NCI-H82 treated with DMSO at 0.1 percent for 48 hours (cell line): ENCODE measurements around the gene SPATS2L.

Experiments
- DNase-seq: peaks from one replicate; lab custom pipeline; 2025; ENCODE audit not compliant: unreplicated experiment; lab: John Stamatoyannopoulos, UW

The SPATS2L gene

DNA sequence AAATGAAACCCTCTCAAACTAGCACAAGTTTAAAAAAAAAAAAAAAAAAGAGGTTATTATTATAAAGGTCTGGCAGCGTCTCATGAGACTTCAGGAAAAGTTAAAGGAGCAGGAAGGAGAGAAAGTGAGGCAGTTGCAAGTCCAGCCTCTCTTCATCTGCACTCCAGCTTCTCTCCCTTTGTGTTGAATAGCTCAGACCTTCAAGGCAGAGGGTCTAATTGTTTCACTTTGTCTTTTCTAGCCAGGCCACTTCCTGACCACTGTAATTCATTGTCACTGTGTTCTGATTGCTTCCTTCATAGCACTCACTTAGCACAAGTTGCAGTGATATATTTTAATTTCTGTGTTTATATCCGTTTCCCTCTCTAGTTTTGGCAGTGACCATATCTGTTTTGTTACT is 99.9 kb downstream of the SPATS2L start:
- DNase-seq = no peak

- no peak for DNase-seq
These were observed 102.2 kb downstream of the SPATS2L start for GRCh38 chr2:200408428-200409316.

- DNase-seq = no peak
These were observed 105.3 kb downstream of the SPATS2L start for GRCh38 chr2:200411831-200412230.

DNA sequence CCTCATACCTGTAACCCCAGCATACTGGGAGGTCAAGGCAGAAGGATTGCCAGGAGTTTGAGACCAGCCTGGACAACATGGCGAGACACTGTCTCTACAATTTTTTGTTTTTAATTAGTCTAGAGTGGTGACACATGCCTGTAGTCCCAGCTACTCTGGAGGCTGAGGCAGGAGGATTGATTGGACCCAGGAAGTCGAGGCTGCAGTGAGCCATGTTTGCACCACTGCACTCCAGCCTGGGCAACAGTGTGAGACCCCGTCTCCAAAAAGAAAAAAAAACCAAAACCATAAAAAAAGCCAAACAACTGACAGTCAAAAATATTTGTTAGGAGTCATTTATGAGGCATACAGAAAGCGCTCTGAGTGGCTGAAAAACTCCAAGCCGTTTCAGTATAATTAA is 107.9 kb downstream of the SPATS2L start:
- no peak for DNase-seq

GRCh38 chr2:200415455-200415854 is 109.0 kb downstream of the SPATS2L start:
- DNase-seq = no peak

DNA sequence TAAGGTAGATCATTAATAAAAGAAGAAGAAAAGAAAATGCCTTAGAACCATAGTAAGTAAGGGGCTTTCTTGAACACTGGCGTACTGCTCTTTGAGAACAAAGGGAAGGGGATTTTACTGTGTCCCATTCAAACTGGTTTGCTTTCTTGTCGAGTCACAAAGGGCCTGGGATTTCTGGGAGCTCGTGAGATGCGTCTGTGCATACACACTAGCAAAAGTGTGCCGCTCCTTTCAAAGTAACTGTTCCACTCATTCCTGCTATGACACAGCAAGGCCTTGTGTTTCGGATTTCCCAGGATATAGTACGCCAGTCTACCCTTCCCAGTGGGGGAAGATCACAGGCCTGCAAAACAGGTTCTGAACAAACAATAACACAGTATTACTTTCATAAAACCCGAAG is 110.4 kb downstream of the SPATS2L start:
- DNase-seq = no peak

DNA sequence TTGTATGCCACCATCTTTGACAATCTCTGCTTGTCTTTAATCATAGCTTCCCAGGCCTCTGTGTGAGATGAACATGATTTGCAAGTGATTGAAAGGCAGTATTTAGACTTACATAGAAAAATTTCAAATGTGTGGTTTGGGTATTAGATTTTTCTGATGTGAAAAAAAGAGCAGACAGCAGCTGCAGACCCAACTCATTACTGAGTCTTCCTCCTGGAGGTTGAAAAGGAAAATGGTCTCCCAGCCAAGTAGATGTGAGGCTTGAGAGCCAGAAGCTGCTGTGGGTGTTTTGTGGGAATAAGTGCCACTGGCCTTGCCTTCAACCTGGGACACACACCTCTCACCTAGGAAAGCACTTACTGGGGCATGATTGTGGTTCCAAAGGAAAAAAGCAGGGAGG is 110.9 kb downstream of the SPATS2L start:
- no peak for DNase-seq

GRCh38 chr2:200418399-200418798 is 111.9 kb downstream of the SPATS2L start:
- DNase-seq = no peak

GRCh38 chr2:200419325-200419724 is 112.8 kb downstream of the SPATS2L start:
- no peak for DNase-seq

GRCh38 chr2:200421270-200421669 is 114.8 kb downstream of the SPATS2L start:
- no peak for DNase-seq

DNA sequence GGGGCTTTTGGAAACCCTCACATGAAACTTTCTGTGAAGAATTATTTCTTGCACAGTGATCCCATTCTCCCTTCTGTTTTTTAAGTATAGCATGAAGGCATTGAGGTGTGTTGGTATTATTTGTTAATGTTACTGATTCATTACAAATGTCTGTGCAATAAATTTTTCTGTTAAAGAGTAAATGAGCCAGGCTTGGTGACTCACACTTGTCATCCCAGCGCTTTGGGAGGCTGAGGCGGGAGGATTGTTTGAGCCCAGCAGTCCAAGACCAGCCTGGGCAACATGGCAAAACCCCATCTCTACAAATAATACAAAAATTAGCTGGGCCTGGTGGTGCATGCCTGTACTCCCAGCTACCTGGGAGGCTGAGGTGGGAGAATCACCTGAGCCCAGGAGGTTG is 115.6 kb downstream of the SPATS2L start:
- no peak for DNase-seq

GRCh38 chr2:200422532-200423261 is 116.2 kb downstream of the SPATS2L start:
- DNase-seq = no peak

DNA sequence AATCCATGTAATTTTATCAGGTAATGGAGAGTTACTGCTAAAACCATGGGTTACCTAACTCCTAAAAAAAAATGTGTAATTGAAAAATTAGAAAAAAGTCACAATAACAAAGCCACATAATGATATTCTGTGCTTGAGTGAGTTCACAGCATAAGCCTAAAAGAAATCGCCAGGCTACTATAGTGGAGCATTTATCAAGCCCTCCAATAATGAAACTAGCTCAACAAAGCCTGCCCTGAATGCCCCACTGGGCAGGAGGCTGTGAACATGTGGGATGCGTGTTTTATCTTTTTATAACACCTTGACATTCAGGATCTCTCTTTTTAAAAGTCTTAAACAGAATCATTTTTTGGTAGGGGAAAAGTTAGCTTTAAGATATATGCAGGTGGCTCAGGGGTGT is 117.0 kb downstream of the SPATS2L start:
- DNase-seq = no peak

- DNase-seq = peak; percentile 79
These were observed 118.7 kb downstream of the SPATS2L start for GRCh38 chr2:200425026-200425821.

DNA sequence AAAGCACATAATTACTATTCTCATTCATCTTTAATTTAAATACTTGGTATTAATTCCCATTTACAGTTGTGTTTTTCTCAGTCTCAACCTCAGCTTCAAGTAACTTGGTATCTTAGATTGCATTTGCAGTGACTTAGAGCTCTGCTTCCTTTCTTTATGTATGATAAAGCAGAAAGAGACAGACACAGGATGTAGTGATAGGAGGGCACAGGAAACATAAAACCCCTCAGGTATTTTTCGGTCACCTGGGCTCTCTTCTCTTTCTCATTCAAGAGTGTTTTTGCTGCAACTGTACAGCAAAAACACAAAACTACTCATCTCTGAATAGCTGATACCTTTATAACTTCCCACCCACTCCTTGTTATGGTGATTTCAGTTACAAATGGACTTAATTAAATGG is 120.3 kb downstream of the SPATS2L start:
- no peak for DNase-seq

GRCh38 chr2:200428961-200429665 is 122.6 kb downstream of the SPATS2L start:
- DNase-seq = no peak

GRCh38 chr2:200430017-200430416 is 123.5 kb downstream of the SPATS2L start:
- no peak for DNase-seq

DNA sequence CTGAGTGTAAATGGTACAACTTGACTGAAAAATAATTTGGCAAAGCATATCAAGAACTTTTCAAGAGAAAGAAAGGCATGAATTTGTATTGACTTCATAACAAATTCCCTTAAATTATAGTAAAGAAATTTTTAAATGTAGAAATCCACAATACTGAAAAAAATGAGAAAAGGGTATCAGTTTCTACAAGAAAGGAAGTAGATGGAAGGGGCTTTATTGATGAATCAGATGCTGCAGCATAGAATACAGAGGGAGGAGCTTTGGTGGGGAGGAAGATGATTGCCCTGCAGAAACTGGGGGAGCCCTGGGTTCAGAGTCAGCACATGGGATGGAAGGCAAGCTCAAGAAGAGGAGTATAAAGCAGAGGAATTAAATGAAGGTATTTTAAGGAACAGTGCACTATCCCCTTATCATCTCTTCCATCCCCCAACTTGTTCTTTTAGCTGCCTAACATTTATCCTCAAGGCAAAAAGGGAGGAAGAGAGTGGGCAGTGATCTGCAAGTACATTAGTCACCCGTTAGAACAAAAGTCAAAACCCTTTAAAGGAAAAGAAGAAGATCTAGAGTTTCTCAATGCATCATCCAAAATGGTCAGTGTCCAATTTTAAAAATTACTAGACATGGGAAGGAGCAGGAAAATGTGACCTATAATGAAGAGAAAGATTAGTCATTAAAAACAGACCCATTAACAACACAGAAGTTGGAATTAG is 125.7 kb downstream of the SPATS2L start:
- DNase-seq = no peak

- DNase-seq = no peak
These were observed 128.9 kb downstream of the SPATS2L start for GRCh38 chr2:200435379-200435778.

DNA sequence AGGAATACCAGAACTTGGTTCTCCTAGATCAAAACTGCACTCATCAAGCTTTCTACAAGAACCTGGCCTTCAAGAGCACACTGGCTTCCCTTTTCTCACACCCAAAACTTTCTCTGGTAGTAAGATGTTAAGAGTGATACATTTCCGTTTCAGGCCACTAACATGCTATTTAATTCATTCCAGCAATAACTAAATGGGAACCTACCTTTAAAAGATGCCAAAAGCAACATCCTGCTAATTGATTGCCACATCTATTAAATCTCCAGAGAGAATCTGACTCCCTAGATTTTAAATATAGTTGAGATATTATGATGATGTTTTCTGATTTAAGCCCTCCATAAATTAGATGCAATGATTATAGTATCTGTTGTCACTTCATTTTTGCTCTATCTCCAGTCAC is 131.8 kb downstream of the SPATS2L start:
- DNase-seq = no peak
